Stimulated activated CD4-positive, alpha-beta T cell treated with anti-CD3 and anti-CD28 coated beads, Interleukin-1b, Interleukin-23, amount 100 ng/mL, for 24 hours (primary cell): Measurements from ENCODE around the gene JAG1.
"Not testable (repeated sequence)": the region's sequence is repeated elsewhere in the genome, so short reads cannot be mapped to it uniquely, and the experiment has no call there.

Experiments
- DNase-seq, 4 experiments: peaks; one replicate each; pipeline ENCODE4 v3.0.0-alpha.2; 2020; ENCODE audit warnings: low read depth in 4 of 4, low spot score in 1 of 4

The JAG1 gene

GRCh38 chr20:10639077-10639736 lies 34.6 kb downstream of the JAG1 start:
- no peak for DNase-seq

GRCh38 chr20:10637563-10637962 lies 36.2 kb downstream of the JAG1 start:
- no peak for DNase-seq

GRCh38 chr20:10637031-10637559 lies 36.7 kb downstream of the JAG1 start:
- no peak for DNase-seq

- DNase-seq = no peak
Observed at GRCh38 chr20:10636326-10636818, 37.4 kb downstream of the JAG1 start.

GRCh38 chr20:10635476-10636208 lies 38.2 kb downstream of the JAG1 start:
- no peak for DNase-seq

GRCh38 chr20:10634683-10635411 lies 39.0 kb downstream of the JAG1 start:
- DNase-seq = no peak

- DNase-seq = no peak
Observed at GRCh38 chr20:10634211-10634610, 39.6 kb downstream of the JAG1 start.

- no peak for DNase-seq
Observed at GRCh38 chr20:10633718-10634117, 40.1 kb downstream of the JAG1 start.

- no peak for DNase-seq
Observed at GRCh38 chr20:10632721-10633509, 40.9 kb downstream of the JAG1 start.

- no peak for DNase-seq
Observed at GRCh38 chr20:10631126-10631525, 42.7 kb downstream of the JAG1 start.

GRCh38 chr20:10629946-10630650 lies 43.7 kb downstream of the JAG1 start:
- no peak for DNase-seq

GRCh38 chr20:10626896-10627295 lies 46.9 kb downstream of the JAG1 start:
- DNase-seq = no peak

GRCh38 chr20:10625641-10626040 lies 48.2 kb downstream of the JAG1 start:
- DNase-seq = no peak

- no peak for DNase-seq
Observed at GRCh38 chr20:10622657-10623418, 51.0 kb downstream of the JAG1 start.

GRCh38 chr20:10621149-10621548 lies 52.6 kb downstream of the JAG1 start:
- DNase-seq = no peak

- DNase-seq = no peak
Observed at GRCh38 chr20:10619427-10619826, 54.4 kb downstream of the JAG1 start.

GRCh38 chr20:10618611-10619245 lies 55.1 kb downstream of the JAG1 start:
- DNase-seq = no peak

- DNase-seq = not testable (repeated sequence)
Observed at GRCh38 chr20:10617549-10618133, 56.2 kb downstream of the JAG1 start.

GRCh38 chr20:10616212-10616611 lies 57.6 kb downstream of the JAG1 start:
- no peak for DNase-seq
